Measurements from ENCODE around the gene DVL3.
A peak's percentile ranks its signal among the peaks of the same experiment; 100 is the strongest.

Gene DVL3

DNA sequence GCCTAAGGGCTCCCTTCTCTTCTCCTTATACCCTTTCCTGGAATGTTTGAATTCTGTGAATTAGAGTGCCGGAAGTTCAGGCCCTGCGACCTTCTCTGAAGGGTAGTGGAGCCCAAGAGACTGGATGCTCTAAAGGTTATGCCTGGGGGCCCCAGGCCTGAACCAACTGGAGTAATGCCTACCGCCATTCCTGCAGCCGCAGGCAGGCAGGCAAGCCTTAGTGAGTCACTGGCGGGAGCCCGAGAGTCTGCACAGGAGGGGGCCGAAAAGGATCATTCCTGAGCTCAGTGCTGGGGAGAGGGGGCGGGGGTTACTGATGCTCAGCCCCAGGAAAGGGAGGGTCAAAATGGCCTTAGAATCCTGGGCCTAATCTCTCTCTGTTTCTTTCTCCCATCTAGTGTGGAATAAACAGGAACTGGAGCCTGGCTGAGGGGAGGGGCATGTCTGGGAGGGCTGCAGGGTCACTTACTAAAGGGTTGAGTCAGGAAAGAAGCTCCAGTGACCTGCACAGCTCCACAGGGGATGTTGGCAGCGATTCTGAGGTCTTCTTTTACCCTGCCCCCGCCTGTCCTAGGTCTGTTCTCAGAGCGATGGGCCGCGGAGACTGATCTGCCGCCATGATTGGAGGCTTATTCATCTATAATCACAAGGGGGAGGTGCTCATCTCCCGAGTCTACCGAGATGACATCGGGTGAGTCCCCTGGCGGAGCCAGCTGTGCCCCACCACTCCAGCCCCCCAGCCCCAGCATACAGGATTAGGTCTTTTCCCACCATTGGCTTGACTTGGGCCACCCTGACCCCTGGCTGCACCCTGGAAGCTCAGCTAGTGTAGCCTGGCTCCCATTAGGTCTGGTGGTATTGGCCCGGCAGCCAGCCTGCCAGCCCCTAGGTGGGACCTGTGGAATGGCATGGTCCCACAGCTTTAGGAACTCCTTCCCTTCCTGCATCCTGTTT, 21.5 kb downstream of the DVL3 start:
- DNase-seq (ENCODE audit: low spot score), result no peak

DNA sequence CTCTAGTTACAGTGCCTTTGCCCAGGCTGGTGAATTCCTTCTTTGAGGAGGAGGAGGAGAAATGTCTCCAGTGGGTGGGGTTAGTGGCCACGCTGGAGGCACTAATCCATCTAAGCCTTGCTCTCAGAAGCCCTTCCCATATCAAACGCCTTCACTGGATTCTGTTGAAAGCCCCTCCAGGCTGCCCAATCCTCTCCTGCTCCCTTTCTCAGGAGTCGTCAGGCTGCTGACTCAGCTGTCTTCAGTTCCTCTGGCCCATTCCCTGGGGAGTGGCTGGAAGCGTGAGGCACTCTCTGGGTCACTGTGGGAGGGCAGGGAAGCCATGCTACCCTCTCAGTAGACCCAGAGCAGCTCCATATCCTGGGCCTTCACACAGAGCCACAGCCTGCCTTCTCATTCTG, 22.2 kb downstream of the DVL3 start:
- DNase-seq (ENCODE audit: low spot score), result no peak

DNA sequence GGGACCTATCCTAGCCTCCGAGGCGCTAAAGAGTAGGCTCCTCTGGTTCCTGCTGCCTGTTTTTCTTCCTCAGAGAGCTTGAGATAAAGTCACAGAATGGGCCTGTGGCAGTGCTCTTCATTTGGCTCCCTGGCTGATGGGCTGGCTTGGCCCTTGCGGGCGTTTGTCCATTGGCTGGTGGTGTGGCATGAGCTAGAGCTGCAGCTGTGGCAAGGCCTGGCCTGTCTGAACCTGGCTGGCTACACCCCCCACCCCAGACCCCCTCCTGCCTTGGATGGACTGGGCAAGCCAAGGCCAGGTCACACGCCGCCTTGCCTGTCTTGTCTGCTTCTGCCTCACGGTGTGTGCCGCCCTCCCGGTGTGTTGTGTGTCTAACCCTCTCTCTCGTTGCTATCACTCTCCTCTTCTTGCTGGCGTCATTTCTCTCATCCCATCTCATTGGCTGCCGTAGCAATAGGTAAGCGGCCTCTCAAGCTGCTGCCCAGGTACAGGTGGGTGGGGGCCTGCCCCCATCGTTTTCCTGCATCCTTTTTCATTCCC, 22.7 kb downstream of the DVL3 start:
- no peak for DNase-seq (ENCODE audit: low spot score)

DNA sequence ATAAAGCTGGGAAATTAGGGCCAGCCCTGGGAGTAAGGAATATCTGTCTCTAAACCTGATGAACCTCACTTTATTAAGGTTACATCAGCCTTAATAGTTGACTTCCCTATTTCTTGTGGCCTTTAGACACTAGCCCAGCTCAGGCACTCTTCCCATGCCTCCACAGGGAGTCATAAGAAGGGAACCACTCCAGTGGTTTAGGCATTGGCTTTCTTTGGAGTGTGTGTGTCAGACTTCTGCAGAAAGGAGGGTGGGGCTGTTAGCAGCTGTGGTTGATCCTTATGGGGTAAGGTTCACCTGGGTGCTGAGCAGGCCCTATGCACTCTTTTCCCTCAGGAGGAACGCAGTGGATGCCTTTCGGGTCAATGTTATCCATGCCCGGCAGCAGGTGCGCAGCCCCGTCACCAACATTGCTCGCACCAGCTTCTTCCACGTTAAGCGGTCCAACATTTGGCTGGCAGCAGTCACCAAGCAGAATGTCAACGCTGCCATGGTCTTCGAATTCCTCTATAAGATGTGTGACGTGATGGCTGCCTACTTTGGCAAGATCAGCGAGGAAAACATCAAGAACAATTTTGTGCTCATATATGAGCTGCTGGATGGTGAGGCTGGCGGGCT, 23.5 kb downstream of the DVL3 start:
- DNase-seq (ENCODE audit: low spot score), result no peak

DNA sequence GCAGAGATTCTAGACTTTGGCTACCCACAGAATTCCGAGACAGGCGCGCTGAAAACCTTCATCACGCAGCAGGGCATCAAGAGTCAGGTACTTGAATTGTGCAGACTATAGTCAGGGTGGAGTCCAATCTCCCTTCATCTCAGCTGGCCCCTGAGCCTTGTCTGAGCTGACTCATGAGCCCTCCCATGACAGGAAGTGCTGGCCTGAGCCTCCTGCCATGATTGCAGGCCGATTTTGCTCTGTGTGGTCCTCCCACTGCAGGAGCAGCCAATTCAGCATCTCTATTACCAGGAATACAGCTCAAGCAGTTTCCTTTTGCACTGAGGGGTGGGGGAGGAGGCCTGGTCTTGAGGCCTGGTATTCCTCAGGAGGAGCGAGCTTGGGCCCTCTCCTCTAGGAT, 25.0 kb downstream of the DVL3 start:
- DNase-seq (ENCODE audit: low spot score), result no peak

DNA sequence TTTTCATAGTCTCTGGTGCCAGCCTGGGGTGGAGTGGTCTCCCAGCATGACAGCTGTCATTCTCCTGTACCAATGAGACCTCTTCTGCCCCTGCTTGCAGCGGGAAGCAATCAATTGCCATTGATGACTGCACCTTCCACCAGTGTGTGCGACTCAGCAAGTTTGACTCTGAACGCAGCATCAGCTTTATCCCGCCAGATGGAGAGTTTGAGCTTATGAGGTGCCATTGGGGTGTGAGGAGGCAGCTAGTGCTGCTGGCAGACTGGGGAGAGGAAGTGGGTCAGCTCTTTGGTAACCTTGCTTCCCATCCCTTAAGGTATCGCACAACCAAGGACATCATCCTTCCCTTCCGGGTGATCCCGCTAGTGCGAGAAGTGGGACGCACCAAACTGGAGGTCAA, 26.4 kb downstream of the DVL3 start:
- DNase-seq (ENCODE audit: low spot score), result no peak

DNA sequence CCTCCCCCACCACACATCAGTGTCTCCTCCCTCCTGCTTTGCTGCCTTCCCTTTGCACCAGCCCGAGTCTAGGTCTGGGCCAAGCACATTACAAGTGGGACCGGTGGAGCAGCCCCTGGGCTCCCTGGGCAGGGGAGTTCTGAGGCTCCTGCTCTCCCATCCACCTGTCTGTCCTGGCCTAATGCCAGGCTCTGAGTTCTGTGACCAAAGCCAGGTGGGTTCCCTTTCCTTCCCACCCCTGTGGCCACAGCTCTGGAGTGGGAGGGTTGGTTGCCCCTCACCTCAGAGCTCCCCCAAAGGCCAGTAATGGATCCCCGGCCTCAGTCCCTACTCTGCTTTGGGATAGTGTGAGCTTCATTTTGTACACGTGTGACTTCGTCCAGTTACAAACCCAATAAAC, 28.5 kb downstream of the DVL3 start:
- no peak for DNase-seq (ENCODE audit: low spot score)

DNA sequence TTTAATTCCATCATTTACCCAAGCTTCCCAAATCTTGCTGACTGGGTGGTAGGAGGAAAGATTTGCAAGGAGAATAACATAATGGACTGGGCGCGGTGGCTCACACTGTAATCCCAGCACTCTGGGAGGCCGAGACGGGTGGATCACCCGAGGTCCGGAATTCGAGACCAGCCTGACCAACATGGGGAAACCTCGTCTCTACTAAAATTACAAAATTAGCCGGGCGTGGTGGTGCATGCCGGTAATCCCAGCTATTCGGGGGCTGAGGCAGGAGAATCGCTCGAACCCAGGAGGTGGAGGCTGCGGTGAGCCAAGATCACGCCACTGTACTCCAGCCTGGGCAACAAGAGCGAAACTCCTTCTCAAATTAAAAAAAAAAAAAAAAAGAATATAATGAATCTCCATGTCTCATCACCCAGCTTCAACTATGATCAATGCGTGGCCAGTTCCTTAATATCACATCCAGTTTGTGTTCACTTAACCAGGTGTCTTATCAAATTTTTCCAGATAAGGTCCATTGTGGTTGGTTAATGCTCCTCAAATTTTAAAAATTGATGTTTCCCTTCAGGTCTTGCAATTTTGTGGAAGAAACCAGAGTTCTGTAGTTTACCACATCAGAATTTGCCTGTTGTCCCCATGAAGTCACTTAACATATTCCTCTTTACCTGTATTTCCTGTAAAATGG, 29.5 kb downstream of the DVL3 start:
- no peak for DNase-seq (ENCODE audit: low spot score)

DNA sequence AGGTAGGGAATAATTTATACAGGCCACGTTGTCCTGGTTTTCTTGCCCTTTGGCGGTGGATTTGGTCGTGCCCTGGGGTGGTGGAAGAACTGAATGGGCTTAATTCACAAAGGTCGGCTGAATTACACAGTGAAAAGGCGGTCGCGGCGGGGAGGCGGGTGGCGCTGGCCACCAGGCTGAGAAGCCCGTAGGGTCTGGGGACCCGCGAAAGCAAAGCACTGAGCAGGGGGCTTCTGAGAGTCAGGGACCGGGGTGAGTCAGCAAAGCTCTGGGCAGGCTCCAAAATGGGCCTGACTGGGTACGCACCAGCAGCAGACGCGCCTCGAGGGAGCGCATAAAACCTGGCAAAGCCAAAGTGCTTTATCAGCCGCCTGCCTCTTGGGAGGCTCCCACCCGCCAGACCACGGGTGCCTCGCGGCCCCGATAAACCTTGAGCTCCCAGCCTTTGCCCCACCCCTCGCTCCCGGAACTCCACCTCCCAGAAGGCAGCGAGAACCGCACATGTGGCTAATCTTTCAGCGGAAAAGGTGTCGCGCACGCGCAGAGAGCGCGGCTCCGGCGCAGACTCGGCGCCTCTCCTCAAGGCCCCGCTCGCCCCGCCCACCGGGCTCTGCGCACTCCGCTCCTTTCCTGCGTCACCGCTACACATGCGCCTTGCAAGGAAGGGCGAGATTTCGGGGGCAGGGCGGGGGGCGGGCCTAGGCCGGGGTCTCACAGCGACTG, 30.4 kb downstream of the DVL3 start:
- DNase-seq (ENCODE audit: low spot score), result peak; percentile 92

DNA sequence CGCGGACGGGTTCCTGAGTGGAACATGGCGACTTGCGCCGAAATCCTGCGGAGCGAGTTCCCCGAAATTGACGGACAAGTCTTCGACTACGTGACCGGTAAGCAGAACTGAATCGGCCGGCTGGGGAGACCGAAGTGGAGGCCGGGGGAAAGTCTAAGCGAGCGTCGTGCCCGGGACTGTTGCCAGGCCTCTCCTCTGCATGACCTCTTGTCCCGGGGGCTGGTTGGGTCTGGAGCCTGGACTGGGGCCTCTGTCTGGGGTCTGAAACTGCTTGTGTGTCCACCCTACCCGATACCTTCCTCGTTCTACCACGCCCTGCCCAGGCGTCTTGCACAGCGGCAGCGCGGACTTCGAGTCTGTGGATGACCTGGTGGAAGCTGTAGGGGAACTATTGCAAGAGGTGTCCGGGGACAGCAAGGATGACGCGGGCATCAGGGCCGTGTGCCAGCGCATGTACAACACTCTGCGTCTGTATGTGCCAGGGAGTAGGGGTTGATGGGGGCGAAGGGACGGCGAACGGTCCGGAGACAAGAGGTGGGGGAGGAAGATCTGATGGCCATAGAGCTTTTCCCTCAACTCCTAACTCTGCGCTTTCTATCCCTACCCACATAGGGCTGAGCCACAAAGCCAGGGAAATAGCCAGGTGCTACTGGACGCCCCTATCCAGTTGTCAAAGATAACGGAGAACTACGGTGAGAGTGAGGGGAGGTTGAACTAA, 31.2 kb downstream of the DVL3 start, which contains the start of gene ABCF3:
Gene ABCF3, plus strand, starts transcription at position 16 of the 718 bp plus-strand sequence. Its CDS starts 9 bp downstream, at position 25.
- no peak for DNase-seq (ENCODE audit: low spot score)

DNA sequence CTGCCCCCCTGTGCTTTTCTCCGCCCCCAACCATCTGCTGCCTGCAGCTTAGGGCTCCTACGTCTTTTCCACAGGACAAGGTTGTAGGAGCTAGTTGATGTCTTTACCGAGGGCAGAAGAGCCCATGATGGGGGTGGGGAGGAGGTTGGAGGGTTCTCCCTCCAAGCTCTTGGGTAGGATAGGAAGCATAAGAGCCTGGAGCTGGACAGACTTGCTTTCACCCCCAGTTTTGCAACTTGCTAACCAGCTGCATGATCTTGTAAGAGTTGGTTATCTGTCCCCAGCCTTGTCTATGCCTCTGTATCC, 31.7 kb downstream of the DVL3 start:
- no peak for DNase-seq (ENCODE audit: low spot score)

DNA sequence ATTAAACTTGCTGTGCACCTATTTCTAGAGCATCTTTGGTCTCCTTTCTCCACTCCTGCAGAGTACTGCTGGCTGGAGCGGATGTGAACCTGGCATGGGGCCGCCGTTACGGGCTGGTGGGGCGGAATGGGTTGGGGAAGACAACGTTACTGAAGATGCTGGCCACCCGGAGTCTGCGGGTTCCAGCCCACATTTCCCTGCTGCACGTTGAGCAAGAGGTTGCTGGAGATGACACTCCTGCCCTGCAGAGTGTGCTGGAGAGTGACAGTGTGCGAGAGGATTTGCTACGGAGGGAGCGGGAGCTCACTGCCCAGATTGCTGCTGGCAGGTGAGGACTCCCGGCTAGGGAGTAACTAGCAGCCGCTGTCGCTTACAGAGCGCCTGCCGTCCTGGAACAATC, 32.9 kb downstream of the DVL3 start:
- no peak for DNase-seq (ENCODE audit: low spot score)

DNA sequence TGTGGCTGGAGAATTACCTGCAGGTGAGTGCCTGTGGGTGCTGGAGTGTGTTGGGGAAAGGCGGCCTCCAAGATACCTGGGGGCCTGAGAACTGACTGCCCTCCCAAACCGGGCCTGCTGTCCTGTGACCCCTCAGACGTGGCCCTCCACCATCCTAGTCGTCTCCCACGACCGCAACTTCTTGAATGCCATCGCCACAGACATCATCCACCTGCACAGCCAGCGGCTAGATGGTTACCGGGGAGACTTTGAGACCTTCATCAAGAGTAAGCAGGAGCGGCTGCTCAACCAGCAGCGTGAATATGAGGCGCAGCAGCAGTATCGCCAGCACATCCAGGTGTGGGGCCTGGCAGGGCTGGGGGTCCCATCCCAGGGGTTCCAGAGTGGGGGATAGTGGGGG, 34.2 kb downstream of the DVL3 start:
- DNase-seq (ENCODE audit: low spot score), result no peak

DNA sequence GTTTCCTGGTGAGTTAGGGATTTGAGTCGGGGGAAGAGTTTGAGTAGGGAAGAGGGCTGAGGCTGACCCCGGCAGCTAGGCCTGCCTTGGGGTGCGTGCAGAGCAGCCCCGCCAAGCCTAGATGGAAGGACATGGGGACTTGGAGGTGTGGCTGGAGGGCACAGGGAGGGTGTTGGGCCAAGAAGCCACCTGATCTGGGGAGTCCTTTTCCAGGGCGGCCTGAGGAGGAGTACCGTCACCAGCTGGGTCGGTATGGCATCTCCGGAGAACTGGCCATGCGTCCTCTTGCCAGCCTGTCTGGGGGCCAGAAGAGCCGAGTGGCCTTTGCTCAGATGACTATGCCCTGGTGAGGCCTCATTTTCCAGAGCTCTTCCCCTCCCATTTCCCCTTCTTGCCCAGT, 37.7 kb downstream of the DVL3 start:
- no peak for DNase-seq (ENCODE audit: low spot score)

DNA sequence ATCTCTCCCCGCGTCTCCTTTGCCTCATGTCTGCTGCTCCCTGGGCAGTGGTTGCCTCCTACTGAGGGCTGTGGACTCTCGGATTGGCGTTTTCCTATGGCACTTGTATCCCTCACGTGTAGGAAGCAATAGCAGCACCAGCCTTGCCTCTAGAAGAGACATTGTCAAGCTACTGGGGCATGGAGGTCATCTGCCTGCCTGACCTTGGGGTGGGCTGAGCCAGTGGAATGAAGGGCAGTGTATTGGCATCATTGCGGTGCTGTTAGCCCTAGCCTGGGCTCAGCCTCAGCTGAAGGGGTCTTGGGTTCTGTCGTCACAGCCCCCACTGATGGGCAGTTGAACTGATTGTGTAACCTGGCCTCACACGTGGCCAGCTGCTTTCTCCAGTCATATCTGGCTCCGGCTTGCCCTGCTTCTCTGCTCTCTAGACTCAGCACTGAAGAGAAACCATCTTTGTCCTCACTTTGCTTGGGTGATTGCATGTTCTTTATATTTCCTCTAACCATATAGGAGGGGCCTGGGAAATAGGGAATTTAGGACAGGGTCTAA, 38.9 kb downstream of the DVL3 start:
- no peak for DNase-seq (ENCODE audit: low spot score)

DNA sequence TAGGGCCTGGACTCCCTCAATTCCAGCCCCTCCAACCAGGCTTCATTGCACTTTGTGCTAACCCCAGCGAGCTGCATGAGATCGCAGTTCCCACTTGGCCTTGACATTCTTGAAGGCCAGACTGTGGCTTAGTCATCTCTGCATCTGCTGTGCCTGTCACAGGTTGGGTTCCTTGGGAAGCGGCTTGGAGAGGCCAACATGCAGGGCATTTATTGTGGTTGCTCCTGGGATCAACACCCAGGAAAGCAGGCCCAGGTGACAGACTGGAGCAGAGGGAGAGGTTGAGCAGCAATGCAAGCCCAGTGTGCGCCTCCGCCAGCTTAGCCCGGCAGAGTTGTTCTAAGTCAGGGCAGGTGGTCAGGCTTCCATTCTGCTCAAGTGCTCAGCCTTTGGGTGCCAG, 41.4 kb downstream of the DVL3 start:
- no peak for DNase-seq (ENCODE audit: low spot score)

DNA sequence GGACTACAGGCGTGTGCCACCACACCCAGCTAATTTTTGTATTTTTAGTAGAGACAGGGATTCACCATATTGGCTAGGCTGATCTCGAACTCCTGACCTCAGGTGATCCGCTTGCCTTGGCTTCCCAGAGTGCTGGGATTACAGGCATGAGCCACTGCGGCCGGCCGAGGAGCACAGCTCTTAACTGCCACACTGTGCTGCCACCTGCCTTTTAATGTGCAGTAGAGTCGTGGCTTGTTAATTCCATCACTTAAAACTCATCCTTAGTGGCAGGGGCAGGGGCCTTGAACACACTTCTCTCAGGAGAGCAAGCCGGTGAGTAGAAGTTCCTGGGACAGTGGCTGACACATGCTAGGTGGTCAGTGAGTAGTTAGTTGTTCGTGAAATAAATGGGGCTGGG, 43.3 kb downstream of the DVL3 start:
- DNase-seq (ENCODE audit: low spot score), result no peak

DNA sequence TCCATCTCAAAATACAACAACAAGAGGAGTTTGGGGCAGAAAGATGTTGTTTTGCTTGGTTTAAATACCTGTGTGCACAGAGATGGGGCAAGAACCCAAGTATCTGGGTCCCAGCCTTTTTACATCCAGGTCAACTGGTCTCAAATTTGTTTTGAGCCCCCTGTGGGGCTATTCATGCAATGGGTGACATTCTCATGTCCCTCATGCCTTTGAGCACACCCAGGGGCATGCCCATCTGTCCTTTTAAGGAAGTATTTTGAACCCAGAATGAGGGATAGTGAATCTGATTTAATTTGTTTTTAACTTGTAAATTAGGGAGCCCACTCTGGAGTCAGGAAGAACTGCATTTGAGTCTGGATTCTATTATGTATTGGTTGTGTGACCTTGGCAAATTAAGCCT, 45.6 kb downstream of the DVL3 start:
- no peak for DNase-seq (ENCODE audit: low spot score)

DNA sequence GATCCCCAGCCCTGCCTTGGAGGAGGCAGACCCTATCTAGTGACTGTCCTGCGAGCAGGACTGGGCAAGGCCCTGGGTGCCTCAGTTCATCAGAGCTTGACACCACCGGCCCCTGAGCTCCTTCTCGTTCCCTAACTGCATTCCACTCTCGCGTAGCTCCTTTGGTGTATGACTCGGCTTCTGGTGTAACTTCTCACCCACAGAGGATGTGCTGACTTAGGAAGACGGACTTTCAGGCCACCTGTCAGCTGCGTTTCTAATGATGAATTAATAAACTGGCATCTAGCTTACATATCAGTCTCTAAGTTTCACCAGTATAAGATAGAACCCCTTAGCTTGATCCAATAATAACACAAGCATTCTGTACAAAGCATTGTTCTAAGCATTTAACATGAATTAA, 48.3 kb downstream of the DVL3 start:
- DNase-seq (ENCODE audit: low spot score), result no peak

DNA sequence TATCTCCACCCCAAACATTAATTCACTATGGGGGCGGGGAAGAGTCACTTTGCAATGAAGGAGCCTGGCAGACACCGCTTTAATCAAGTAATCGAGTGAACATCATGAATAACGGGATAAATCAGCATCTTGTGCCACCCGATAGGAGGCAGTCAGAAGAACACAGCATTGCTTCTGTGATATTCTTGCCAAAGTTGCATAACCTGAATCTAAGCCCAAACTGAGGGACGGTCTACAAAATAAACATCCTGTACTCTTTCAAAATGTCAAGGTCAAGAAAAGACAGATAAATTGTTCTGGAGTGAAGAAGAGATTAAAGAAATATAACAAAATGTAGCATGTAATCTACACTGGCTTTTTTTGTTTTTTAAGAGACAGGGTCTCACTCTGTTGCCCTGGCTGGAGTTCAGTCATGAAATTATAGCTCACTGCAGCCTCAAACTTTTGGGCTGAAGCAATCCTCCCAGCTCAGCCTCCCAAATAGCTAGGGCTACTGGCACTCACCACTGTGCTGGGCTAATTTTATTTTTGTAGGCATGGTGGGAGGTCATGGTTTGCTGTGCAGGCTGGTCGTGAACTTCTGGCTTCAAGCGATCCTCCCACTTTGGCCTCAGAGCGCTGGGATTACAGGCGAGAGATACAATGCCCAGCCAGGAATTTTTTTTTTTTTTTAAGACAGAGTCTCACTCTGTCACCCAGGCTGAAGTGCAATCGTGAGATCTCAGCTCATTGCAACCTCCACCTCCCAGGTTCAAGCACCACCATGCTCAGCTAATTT, 54.2 kb downstream of the DVL3 start:
- no peak for DNase-seq (ENCODE audit: low spot score)

Data from HuH-7.5 (cell line).